Measurements from ENCODE around the gene FBP2.
"Not testable (repeated sequence)": the region's sequence is repeated elsewhere in the genome, so short reads cannot be mapped to it uniquely, and the experiment has no call there.

The FBP2 gene

GRCh38 chr9:94622087-94622800, 28.6 kb upstream of the FBP2 start:
- Mint-ChIP-seq H3K27me3 (ENCODE audit: low read depth) (peaks cover 15% of the 10 kb centered on the region), H3K27ac (no peak overlapping the region)

DNA sequence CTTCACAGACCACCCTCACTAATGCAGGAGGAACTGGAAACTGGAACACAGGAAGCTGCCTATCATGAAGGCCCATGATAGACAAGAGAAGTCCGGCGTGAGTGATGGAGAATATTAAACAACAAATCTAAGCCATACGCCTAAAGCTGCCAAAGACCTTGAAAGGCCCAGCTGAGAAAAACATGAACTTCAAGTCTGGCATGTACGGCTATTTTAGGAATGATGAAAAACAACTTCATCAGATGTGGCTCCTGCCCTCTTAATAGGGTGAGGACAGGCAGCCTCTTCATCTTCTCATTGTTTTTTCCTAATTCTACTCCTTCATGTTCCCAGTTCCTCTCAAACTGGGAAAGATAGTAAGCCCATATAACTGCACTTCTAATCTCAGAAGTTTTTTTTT, 25.4 kb upstream of the FBP2 start:
- Mint-ChIP-seq H3K9me3 (no peaks in the 10 kb centered on the region), H3K27me3 (ENCODE audit: low read depth) (peaks cover 18% of the 10 kb centered on the region), H3K27ac (no peak overlapping the region), H3K36me3 (ENCODE audit: low read depth) (no peaks in the 10 kb centered on the region), H3K4me3 (no peak overlapping the region), H3K4me1 (ENCODE audit: low read depth) (no peaks in the 10 kb centered on the region)

More at GRCh38 chr9:94622087-94622800, 28.6 kb upstream of the FBP2 start:
- Mint-ChIP-seq H3K4me3 (no peak overlapping the region), H3K36me3 (ENCODE audit: low read depth) (no peaks in the 10 kb centered on the region), H3K9me3 (no peaks in the 10 kb centered on the region), H3K4me1 (ENCODE audit: low read depth) (no peaks in the 10 kb centered on the region)

DNA sequence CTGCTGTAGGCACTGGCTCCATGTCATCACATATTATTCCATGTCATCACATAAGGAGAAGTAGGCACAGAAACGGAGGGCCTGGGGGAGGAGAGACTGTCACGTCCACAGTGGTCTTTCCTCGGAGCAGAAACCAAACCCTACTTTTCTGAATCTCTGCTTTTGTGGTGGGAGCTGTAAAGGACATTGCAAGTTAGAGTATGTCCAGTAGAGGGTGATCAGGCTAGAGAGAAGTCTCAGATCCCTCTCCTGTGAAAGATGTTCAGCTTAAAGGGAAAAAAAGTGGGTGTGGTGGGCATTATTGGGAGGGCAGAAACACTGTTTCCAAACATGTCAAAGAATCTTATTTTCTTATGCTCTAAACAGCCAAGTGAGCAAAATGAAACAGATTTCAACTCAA, 19.4 kb upstream of the FBP2 start:
- H3K9me3 Mint-ChIP-seq: no peaks in the 10 kb centered on the region
- H3K4me1 Mint-ChIP-seq (ENCODE audit: low read depth): peaks cover 5% of the 10 kb centered on the region
- peaks cover 28% of the 10 kb centered on the region for H3K27me3 Mint-ChIP-seq (ENCODE audit: low read depth)
- no peak overlapping the region for H3K27ac Mint-ChIP-seq
- no peak overlapping the region for H3K4me3 Mint-ChIP-seq
- H3K36me3 Mint-ChIP-seq (ENCODE audit: low read depth): no peaks in the 10 kb centered on the region

DNA sequence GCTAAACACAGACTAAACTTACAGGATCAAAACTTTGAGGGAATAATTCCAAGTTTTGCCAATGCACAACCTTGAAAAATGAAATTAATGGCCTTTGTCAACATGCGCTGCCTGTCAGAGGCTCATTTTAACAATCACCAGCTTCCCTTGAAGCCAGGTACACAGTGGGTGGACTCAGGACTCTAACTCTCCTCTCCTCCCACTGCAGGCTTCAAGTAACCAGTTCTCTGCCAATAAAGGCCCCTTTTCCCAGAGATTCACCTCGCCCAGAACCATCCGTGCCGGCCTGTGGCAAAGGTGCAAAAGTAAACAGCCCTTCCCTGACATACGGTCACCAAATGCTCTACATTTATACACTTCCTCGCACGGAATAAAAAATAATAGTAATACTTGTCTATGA, 18.4 kb upstream of the FBP2 start:
- H3K27ac Mint-ChIP-seq: no peak overlapping the region
- H3K4me3 Mint-ChIP-seq: no peak overlapping the region
- no peaks in the 10 kb centered on the region for H3K36me3 Mint-ChIP-seq (ENCODE audit: low read depth)
- peaks cover 5% of the 10 kb centered on the region for H3K4me1 Mint-ChIP-seq (ENCODE audit: low read depth)
- H3K27me3 Mint-ChIP-seq (ENCODE audit: low read depth): peaks cover 28% of the 10 kb centered on the region
- H3K9me3 Mint-ChIP-seq: no peaks in the 10 kb centered on the region

DNA sequence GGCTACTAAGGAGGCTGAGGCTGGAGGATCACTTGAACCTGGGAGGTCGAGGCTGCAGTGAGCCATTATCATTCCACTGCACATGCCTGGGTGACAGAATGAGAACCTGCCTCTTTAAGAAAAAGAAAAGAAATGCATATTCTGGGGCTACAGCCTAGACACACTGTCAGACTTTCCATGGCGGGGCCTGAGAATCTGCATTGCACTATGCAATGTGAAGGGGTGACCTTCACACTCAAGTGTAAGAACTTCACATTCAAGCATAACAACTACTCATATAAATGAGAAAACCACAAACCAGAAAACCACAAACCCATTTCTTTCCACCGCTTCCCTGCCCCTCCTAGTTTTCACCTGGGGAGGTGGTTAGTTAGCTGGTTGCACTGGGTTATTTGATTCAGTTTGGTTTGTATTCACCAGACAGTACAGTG, 18.0 kb upstream of the FBP2 start:
- H3K27ac Mint-ChIP-seq: no peak overlapping the region

DNA sequence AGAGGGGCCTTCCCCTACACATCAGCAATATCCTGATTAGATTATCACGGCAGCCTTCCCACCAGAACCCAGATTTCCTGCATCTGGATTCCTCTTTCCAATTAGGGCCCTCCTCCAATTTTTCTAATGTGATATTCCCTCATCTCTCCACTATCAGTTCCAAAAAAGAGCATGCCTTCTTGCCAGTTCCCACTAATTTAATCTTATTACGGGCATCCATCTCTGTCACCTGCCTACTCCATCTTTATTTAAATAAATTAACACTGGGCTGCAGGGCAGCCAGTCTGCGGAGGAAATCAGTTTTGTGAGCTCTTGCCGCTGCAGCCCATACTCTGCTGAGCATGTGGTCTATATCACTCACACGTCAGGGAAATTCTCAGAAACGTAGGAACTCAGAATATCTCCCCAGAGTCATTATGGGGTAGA, 16.6 kb upstream of the FBP2 start:
- H3K4me1 Mint-ChIP-seq (ENCODE audit: low read depth): peaks cover 5% of the 10 kb centered on the region
- H3K4me3 Mint-ChIP-seq: no peak overlapping the region
- no peaks in the 10 kb centered on the region for H3K9me3 Mint-ChIP-seq
- H3K27ac Mint-ChIP-seq: no peak overlapping the region
- peaks cover 40% of the 10 kb centered on the region for H3K27me3 Mint-ChIP-seq (ENCODE audit: low read depth)
- no peaks in the 10 kb centered on the region for H3K36me3 Mint-ChIP-seq (ENCODE audit: low read depth)

More for the DNA sequence above, 18.0 kb upstream of the FBP2 start:
- Mint-ChIP-seq H3K36me3 (ENCODE audit: low read depth) (no peaks in the 10 kb centered on the region), H3K4me3 (no peak overlapping the region), H3K9me3 (no peaks in the 10 kb centered on the region), H3K4me1 (ENCODE audit: low read depth) (peaks cover 5% of the 10 kb centered on the region), H3K27me3 (ENCODE audit: low read depth) (peaks cover 28% of the 10 kb centered on the region)

DNA sequence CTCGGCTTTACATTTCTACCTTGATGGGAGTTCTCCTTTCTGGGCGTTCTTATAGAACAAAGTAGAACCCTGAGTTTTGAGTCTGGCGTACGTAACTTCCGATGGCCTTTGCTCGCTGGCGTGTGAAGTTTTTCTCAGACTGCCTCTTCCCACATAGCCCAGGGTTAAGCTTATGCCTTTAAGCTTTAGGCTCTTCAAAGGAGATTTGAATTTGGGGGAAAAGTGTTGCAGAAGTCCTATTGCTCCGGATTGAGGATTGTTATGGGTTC, 13.7 kb upstream of the FBP2 start:
- H3K36me3 Mint-ChIP-seq (ENCODE audit: low read depth): no peaks in the 10 kb centered on the region
- no peak overlapping the region for H3K4me3 Mint-ChIP-seq
- H3K9me3 Mint-ChIP-seq: no peaks in the 10 kb centered on the region
- no peak overlapping the region for H3K27ac Mint-ChIP-seq
- H3K27me3 Mint-ChIP-seq (ENCODE audit: low read depth): peaks cover 48% of the 10 kb centered on the region
- H3K4me1 Mint-ChIP-seq (ENCODE audit: low read depth): peaks cover 8% of the 10 kb centered on the region

- H3K27ac Mint-ChIP-seq: no peak overlapping the region
- no peaks in the 10 kb centered on the region for H3K9me3 Mint-ChIP-seq
- peaks cover 6% of the 10 kb centered on the region for H3K4me1 Mint-ChIP-seq (ENCODE audit: low read depth)
- peaks cover 45% of the 10 kb centered on the region for H3K27me3 Mint-ChIP-seq (ENCODE audit: low read depth)
- no peaks in the 10 kb centered on the region for H3K36me3 Mint-ChIP-seq (ENCODE audit: low read depth)
- no peak overlapping the region for H3K4me3 Mint-ChIP-seq
Observed at GRCh38 chr9:94606646-94607422, 13.2 kb upstream of the FBP2 start.

DNA sequence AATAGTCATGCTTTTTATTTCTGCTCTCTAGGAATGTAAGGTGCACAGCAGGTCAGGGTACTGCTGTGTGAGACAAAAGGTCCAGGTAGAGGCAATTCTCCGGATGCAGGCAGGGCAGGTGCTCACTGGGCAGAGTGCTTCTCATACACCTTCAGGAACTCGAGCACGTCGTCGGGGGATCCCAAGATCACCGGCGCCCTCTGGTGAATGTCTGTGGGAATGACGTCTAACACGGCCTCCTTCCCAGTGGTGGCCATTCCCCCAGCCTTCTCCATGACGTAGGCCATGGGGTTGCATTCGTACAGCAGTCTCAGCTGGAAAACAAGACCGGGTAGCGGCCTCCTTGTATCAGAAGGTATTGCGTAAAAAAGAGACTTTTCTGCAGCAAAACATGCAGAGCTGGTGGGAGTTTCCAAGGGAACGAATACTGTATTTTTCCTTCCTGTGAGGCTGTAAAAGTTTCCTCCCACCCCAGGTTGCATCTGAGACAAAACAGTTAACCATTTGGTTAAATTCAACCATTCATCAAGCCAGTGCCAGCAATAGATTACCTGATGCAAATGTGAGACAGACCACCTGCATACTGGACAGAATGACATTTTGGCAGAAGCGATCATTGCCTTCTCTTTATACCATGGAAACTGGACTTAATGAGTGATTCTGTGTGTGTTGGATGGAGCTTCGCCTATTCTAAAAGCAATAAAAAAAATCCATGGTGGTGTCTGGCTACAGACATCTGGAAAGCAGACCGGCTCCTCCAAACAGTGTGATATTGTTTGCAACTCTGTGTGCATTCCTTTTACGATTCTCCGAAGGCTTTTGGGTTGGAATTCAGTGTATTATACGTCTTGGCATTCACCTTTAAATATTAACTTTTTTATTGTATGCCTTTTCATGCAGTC, 9.9 kb upstream of the FBP2 start:
- Mint-ChIP-seq H3K4me1 (ENCODE audit: low read depth) (peaks cover 3% of the 10 kb centered on the region), H3K27me3 (ENCODE audit: low read depth) (peaks cover 30% of the 10 kb centered on the region), H3K36me3 (ENCODE audit: low read depth) (no peaks in the 10 kb centered on the region), H3K4me3 (no peak overlapping the region), H3K27ac (no peak overlapping the region), H3K9me3 (no peaks in the 10 kb centered on the region)

DNA sequence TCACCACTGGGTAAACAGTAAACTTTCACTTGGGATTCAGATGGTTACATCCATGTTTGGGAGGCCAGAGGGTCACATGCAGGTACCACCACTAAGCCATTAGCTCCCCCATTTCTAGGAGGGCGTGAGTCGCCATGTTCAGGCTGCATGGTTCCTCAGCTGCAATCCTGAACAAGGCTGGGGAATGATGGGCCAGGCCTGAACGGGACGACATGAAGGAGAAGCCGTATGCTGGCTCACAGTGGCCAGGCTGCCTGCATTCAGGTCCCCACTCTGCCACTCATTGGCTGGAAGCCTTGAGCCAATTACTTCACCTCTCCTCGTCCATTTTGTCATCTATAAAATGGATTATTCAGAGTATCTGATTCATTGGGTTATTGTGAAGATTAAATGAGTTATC, 9.0 kb upstream of the FBP2 start:
- Mint-ChIP-seq H3K36me3 (ENCODE audit: low read depth) (no peaks in the 10 kb centered on the region), H3K27me3 (ENCODE audit: low read depth) (peaks cover 31% of the 10 kb centered on the region), H3K9me3 (no peaks in the 10 kb centered on the region), H3K27ac (no peak overlapping the region), H3K4me1 (ENCODE audit: low read depth) (peaks cover 3% of the 10 kb centered on the region), H3K4me3 (no peak overlapping the region)

DNA sequence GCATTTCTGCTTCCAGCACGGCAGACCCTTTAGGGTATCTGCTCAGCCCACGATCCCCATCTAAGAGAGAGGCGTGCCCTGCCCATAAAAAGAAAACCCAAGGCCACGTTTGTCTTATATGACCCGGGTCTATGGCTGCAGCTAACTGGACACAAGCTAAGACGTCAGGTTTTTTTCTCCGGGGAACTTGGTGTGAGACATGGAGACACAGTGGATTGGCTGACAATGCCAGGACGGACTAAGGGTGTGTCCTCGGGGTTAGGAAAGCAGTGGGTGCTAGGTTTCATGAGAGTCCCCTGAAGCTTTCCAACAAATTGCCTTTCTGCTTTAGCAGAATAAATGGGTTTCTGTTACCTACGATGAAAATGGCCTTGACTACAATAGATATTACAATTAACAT, 7.1 kb upstream of the FBP2 start:
- Mint-ChIP-seq H3K27ac (no peak overlapping the region), H3K36me3 (ENCODE audit: low read depth) (no peaks in the 10 kb centered on the region), H3K4me3 (no peak overlapping the region), H3K9me3 (no peaks in the 10 kb centered on the region), H3K4me1 (ENCODE audit: low read depth) (peaks cover 3% of the 10 kb centered on the region), H3K27me3 (ENCODE audit: low read depth) (peaks cover 17% of the 10 kb centered on the region)

- H3K4me1 Mint-ChIP-seq (ENCODE audit: low read depth): peaks cover 3% of the 10 kb centered on the region
- no peaks in the 10 kb centered on the region for H3K9me3 Mint-ChIP-seq
- no peak overlapping the region for H3K4me3 Mint-ChIP-seq
Observed at GRCh38 chr9:94600258-94600657, 6.6 kb upstream of the FBP2 start.

DNA sequence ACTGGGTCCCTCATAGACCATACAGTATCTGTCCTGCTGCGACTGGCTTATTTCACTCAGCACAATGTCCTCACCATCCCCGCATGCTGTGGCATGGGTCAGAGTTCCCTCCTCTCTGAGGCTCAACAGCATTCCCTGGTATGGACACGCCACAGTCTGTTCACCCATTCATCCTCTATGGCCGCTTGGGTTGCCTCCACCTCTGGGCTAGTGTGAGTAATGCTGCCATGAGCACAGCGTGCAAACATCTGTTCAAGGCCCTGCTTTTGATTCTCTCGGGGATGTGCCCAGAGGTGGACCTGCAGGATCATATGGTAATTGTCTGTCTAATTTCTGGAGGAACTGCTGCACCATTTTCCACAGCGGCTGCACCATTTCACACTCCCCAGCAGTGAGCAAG, 5.5 kb upstream of the FBP2 start:
- H3K4me3 Mint-ChIP-seq: no peak overlapping the region
- peaks cover 3% of the 10 kb centered on the region for H3K4me1 Mint-ChIP-seq (ENCODE audit: low read depth)
- H3K36me3 Mint-ChIP-seq (ENCODE audit: low read depth): no peaks in the 10 kb centered on the region
- no peaks in the 10 kb centered on the region for H3K9me3 Mint-ChIP-seq
- H3K27me3 Mint-ChIP-seq (ENCODE audit: low read depth): peaks cover 11% of the 10 kb centered on the region
- no peak overlapping the region for H3K27ac Mint-ChIP-seq

More at GRCh38 chr9:94600258-94600657, 6.6 kb upstream of the FBP2 start:
- Mint-ChIP-seq H3K27me3 (ENCODE audit: low read depth) (peaks cover 13% of the 10 kb centered on the region), H3K27ac (no peak overlapping the region), H3K36me3 (ENCODE audit: low read depth) (no peaks in the 10 kb centered on the region)

DNA sequence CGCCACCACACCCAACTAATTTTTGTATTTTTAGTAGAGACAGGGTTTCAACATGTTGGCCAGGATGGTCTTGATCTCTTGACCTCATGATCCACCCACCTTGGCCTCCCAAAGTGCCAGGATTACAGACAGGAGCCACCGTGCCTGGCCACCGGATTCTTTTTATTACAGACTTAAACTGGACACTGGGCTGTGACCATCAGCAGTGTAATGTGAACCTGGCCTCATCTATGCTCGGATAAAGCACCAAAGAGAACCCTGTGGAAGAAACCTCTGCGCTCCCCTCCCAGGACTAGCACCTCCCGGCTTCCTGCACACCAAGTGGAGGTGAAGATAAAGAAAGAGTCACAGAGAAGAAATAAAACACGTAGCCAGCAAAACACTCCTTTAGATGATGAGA, 941 bp downstream of the FBP2 start:
- H3K4me1 Mint-ChIP-seq (ENCODE audit: low read depth); H3K4me3 Mint-ChIP-seq; H3K9me3 Mint-ChIP-seq; H3K27ac Mint-ChIP-seq; H3K36me3 Mint-ChIP-seq (ENCODE audit: low read depth); H3K27me3 Mint-ChIP-seq (ENCODE audit: low read depth): not testable (repeated sequence)
